Kidney tubule cell (primary cell): ENCODE data around the gene CASP7.
A peak's percentile ranks its signal among the peaks of the same experiment; 100 is the strongest.

Experiments
- DNase-seq: peaks from one replicate; pipeline ENCODE4 v3.0.0-alpha.2; 2018; ENCODE audit warnings: low spot score

Gene CASP7

DNA sequence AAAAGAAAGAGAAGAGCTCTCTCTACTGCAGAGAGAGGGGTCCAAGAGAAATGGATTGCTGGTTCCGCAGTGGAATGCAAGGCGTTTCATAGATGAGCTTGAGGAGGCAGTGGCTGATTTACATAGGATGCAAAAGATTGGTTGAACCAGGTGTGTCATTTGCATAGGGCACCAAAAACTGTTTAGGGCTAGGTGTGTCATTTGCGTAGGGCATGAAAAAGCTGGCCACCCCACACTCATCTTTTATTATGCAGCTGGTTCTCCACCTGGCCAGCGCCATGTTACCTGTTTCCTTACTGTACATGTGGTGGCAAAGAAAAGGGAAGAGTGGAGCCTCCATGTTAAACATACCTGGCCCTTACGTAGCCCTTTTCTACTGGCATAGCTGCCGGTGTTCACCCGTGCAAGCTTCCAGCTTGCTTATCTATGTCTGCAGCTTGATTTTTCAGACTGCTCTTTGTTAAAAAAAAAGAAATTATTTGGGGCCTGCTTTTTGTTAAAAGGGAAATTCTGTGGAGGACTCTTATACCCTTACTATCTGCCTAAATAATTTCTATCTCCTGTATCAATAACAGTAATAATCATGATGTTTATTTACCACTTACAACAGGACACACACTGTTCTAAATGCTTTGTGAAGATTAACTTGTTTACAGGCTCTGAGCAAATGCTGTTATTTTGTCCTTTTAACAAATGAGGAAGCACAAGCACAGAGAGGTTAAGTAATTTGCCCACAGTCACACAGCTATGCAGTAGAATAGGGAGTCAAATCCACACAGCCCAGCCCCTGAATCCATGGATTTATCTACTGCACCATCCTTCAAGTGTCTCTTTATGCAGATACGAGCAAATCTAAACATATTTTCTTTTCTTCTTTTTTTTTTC lies 33.3 kb downstream of the CASP7 start:
- DNase-seq: no peak

DNA sequence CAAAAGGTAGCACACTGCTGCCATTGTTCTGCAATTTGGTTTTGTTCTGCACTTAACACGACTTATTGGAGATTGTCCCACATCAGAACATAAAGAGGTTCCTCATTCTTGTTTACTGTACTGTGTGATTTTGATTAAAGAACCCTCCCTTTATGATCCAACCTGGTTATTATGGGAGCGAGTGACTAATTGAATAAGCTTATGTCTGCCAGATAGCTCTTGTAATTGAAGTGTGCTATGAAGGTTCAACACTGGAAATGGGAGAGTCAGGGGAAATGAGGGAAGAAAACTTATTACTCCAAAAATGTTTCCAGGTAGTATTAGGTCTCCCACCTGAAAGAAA lies 33.9 kb downstream of the CASP7 start:
- DNase-seq: no peak

DNA sequence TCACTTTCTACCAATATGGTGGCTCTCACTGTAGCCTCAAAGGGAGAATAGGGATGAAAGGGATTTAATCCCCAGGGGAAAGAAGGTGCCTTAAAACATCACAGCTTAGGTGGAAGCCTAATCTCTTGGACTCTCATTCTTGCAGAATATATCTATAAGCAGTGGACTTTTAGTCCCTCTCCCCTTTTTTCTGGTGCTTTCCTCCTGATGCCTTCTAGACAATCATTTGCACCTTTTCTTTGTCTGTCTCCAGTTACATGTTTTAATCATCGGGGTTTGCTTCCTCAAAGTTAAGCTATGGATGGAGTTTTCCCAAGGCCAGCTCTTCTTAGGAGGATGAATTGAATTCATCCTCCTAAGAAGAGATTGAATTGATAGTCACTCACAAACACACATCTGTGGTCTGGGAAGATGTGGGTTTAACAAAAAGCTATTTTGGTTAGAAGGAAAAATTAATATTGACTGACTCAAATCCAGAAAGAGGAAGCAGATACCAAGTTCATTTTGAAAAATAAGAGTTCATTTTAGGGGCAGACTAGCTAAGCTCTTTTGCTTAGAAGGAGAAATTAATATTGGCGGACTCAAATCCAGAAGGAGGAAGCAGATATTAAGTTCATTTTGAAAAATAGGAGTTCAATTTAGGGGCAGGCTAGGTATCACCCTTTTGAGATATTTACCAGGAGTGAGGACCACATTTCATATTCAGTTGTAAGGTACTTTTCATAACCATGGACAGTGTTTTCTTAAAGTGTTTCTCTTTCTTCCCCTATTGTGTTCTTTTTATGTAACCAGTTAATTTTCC lies 36.6 kb downstream of the CASP7 start:
- DNase-seq: no peak

DNA sequence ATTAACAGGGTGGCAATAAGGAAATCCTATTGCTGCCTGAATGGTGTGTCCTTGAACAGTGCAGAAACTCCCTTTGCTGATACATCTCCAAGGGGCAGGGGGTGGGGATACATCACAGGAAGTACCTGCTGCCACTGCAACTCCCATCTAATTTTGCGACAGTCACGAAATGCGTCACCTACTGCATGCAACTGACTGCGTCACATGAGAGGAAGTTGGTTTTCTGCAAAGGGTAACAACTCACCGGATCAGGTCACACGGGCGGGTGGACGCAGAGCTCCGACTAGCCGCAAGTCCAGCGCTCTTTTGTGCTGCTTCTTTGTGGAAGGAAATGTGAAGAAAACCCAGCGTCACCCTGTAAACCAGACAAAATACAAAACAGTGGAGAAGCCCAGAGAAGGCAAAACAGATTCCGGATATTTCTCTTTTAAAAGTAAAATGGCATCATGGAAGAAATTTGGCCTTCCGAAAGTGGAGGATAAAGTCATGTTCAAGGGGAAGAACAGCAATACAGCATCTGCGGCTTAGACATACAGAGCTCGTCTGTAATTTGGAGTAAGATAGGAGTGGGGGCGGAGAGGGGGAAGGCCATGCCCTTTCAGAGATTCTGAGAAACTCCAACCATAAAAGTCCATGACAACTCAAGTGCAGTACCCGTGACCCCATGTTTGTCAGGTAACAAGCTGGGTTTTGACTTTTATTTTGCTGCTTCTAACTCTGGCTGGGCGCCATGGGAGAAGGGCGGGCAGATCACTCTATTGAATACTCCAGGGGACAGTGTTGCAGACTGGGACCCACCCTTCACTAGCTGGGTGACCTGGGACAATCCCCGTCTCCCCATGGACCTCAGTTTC lies 39.5 kb downstream of the CASP7 start:
- DNase-seq: no peak

DNA sequence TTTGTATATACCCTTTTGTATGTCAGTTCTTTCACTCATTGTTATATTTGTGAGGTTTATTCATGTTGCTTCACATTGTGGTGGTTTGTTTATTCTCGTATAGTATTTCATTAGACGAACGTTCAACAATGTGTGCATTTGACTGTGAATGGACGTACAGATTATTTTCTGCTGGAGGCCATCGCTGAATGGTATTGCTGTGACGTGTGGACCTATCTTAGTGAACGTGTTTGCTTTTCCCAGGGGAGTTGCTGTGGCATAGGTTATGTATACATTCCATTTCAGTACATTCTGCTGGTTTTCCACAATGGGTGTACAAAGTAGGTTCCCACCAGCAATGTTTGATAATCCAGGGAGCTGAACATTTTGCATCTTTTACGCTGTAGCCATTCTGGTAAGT lies 40.7 kb downstream of the CASP7 start:
- DNase-seq: no peak

DNA sequence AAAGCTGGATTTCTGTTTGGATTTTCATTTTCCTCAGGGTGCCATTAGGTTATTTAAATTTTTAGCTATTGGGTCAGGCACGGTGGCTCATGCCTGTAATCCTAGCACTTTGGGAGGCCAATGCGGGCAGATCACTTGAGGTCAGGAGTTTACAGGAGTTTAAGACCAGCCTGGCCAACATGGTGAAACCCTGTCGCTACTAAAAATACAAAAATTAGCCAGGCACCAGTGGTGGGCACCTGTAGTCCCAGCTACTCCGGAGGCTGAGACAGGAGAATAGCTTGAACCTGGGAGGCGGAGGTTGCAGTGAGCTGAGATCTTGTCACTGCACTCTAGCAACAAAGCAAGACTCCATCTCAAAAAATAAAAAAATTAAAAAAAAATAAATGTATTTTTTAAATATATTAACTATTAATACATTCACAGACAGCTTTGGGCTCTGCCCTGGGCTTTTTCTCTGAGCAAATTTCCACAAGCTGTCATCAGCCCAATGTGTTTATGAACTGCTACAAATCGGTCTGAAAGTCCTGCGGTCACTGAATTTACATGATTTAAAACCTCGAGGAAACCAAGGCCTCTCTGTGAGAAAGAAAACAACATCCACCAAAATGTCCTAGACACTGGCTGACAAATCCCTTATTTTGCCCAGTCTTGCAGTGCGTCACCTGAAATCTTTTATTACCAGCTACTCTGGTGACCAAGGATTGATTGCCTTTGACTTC lies 52.6 kb downstream of the CASP7 start:
- no peak for DNase-seq

DNA sequence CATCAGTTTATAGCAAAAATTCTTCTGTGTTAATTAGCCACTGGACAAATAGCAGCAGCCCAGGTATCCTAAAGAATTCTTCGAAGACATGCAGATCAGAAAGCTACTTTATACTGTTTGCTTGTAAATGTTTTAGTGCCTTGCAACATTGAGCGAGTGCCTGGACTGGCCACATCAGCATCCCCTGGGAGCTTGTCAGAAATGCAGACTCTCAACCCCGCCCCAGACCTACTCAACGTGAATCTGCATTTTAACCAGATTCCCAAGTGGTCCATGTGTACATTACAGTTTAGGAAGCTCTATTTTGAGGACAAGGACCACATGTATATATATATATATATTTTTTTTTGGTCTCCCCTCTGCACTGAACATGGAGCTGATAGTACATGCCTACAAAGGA lies 53.3 kb downstream of the CASP7 start:
- DNase-seq: no peak

DNA sequence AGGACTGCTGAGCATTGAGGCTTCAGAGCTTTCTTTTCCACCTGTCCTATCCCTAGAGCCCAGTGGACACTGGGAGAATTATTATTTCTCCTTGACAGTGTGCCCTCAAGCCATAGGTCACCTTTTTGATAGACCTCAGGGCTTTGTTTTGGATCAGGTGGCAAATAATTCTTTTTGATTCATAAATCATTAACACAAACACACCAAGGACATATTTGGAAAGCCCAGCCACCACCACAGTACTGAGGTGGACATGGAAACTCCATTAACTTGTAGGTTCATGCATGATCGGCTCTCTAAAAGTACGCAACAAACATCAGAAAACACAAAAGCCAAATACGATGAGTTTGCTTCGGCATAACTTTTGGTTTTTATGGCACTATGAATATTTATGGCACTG lies 53.9 kb downstream of the CASP7 start:
- DNase-seq: no peak

DNA sequence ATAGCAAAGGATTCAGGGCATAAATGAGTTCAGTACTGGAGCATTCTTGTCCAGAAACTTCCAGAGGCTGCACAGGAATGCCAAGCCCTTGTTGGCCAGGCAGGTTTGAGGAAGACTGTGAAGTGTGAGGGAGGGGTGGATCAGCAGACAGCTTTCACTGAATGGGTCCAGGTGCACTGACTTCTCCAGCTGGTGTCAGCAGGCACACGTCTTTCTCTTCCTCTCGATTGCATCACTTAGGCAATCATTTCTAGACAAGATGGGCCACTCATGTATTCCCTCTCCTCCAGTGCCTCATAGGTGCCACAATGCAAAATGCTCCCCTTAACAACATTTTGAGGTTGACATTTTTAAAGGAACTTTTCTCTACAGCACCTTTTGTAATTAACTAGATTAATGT lies 56.2 kb downstream of the CASP7 start:
- DNase-seq: peak; percentile 61

DNA sequence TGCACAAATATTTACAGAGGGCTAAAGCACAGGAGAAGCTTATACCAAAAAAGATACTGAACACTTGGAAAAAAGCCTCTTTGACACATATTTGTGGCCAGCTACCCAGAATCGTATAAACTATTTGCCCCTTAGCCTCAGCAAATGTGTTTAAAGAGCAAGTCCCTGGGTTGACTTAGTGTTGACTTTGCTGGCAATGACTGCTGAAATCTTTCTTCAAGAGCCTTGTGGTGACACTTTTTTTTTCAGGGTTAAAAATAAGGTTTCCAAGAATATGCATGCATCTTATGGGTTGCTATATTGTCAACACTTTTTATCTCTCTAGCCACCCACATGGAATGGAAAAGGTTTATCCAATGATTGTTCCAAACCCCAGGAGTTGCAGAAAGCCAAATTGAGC lies 56.9 kb downstream of the CASP7 start:
- DNase-seq: no peak

DNA sequence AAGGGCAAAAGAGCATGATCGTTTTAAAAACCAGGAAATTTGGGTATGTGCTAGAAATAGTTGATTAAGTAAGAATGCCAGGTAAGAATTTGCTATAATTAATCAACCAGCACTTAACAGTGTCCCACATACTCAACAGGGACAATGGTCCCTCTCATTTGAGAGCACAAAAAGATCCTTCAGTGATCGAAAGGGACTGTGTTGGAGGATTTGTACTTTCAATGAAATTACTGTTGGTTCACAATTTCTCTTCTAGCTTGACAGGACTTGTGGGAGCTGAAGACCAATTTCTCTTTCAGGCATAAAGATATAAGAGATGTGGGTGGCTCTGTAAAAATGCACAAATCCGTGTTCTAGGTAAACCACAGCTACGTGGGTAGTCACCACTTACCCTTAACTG lies 59.3 kb downstream of the CASP7 start:
- DNase-seq: no peak

DNA sequence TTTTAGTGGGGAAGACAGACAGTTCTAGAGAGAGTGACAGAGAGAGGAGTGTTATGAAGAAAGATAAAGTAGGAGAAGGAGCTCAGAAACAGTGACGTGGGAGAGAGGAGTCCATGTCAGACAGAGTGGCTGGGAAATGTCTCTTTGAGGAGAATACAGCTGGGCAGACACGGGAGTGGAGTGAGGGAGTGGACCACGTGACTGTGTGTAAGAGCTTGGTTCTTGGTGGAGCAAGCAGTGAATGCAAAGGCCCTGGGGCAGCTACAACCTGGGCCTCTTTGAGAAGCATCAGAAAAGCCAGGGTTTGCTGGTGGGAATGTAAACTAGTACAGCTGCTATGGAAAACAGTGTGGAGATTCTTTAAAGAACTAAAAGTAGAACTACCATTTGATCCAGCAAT lies 59.9 kb downstream of the CASP7 start:
- DNase-seq: no peak

DNA sequence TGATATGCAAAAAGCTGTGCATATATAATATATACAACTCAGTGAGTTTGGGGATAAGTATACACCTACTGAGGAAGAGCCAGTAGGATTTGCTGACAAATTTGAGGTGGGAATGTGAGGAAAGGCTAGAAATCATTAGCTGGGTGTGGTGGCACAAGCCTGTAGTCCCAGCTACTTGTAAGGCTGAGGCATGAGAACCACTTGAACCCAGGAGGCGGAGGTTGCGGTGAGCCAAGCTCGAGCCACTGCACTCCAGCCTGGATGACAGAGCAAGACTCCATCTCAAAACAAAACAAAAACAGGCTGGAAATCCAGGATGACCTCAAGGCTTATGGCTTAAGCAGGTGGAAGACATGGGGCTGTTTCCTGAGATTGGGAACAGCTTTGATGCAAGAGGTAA lies 61.1 kb downstream of the CASP7 start:
- no peak for DNase-seq

DNA sequence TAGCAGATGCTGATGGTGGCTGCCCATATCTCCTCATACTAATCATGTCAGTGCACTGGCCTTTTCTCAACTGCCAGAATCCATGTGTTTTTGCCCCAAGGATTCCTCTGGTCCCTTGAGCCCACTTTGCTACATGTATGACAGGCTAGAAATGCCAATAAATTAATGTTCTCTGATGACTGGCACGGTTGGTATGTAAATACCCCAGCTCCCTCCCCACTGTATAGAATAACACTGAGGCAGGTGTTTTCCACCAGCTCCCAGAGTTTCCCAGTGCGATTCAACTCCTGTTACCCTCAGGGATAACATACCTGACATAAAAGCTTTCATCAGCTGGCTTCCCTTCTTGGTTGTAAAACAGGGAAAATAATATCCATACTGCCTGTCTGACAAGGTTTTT lies 62.8 kb downstream of the CASP7 start:
- no peak for DNase-seq

DNA sequence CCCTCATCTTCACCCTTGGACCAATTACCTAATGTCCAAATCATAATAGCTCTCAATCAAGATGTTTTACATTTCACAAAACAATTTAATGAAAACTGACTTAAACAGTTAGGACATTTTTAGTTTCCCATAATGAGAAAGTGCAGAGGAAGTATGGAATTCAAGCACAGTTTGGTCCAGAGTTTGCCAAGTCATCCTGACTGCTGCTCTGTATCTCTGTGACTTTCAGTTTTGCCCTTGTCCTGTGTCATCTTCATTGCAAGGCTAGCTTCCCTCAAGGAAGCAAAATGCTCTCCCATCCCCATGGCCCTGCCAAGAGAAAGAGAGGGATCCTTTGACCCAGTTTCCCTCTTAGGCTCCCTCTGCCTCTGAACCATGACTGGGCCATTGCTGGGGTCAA lies 63.9 kb downstream of the CASP7 start:
- DNase-seq: no peak

DNA sequence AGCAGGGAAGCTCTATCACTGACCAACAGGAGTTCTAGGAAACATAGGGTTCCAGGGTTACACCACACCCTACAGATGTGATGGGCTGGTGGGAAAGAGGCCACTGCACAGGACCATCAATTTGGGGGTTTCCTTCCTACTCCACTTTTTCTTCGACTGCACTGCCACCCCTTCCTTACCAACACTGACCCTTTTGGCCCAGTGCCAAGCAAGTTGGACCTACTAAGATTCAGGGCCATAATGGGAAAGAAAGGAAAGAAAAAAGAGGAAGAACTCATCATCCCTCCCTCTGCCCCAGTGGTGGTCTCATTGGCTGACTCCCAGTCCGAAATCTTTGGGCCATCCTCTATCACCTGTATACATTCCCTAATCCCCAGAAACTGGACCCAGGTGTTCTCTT lies 65.7 kb downstream of the CASP7 start:
- DNase-seq: no peak

DNA sequence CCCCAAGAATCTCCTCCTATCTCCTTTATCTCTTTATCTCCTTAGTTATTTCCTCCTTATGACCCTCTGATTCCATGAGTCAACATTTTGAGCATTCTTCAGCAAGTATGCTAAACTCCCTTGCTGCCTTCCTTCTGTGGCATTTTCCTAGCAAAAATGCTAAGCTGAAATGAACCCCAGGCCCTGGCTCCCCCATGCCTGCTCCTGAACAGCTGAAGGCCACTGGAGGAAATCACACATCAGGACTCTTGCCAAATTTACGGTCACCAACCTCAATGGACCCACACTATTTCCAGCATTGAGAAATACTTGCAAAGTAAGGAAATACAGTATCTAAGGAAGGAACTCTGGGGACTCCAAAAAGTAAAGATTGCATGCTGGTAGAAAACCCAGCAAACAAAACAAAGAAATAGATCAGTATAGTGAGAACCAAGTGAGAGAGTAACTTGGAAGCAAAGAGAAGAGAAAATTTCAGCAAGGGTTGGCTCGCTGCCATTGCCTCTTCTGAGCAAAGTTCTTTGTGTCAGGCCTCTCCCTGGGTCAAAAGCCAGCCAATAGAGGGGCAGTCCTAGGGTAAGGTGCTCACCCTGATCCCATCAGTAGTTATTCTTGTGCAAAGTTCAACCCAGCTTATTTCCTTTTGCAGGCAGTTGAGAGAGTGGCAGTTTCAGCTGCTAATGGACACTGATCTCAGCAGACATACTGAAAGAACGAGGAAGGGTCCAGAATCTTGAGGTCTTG lies 66.7 kb downstream of the CASP7 start:
- DNase-seq: peak; percentile 43

DNA sequence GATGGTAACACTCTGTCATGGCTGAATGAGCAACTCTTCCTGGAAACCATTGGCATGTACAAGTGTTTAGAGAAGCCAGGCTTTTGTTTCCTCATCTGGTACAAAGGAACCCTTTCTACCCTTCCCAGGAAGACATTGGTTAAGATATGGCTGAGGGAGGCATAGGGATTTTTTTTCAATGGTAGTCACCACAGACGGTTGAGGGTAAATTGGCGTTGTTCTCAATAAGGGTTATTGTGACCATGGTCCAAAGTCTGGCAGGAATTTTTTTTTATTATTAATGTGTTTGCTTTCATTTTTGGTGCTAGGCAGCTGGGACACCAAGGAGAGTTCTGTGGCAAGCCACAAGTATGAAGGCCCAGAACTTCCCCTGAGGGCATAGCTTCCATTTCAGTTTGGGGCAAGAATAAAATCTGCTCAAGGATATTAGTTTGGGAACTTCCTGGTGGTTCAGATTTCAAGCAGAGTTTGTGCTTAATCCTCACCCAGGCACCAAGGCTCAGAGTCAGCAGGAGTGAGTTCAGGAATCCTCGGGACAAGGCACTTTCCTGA lies 71.5 kb downstream of the CASP7 start, which contains the start of gene PLEKHS1:
Gene PLEKHS1 (plus strand): TSS at position 502 of the 552 bp plus-strand sequence. CDS start 3,596 bp downstream, outside the sequence.
- DNase-seq: peak; percentile 78

DNA sequence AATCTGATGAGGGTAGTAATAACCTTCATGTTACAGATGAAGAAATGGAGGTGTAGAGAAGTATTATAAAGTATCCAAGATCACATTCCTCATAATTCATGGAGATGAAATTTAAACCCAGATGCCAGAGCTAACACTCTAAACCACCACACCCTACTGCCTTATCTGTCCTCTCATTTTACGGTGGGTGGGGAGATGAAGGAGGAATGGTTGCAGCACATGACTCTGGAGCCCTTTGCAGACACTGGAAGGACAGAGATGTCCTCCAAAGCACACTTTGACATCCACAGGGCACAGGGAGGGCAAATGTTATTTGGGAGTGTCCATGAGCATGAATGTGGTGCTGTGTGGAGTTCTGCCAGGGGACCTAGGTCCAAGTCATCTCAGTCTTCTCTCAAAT lies 72.8 kb downstream of the CASP7 start:
- DNase-seq: no peak

DNA sequence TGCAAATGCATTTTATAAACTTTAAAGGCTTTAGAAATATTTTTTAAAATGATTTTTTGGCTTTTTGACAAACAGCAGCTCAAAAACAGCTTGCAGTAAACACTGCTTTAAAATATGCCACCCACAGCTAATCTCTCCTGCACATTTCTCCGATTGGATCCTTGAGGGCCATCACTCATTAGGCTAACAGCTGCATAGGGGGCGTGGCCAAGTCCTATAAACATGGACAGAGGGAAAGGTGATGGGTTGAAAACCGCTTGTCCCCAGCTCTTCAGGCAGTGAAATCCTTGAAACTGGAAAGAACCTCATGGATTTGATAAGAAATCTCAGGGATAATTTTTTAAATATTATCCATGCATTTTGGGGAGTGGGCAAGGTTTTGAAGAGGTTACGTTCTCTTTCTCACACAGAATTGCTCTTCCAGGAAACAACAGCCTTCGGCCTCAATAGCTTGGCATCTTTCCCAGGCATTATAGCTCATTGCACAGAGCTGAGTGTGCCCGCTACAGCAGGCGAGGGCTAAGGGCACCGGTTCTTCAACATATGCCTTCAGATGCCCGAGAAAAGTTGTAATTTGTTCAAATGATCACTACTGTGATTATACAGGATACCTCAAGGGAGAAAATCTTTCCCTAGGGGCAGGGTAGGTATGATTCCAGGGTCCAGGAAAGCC lies 73.4 kb downstream of the CASP7 start:
- DNase-seq: peak; percentile 35
